Measurements from ENCODE around the gene RAP1GDS1.
A peak's percentile ranks its signal among the peaks of the same experiment; 100 is the strongest.
"Not testable (repeated sequence)": the region's sequence is repeated elsewhere in the genome, so short reads cannot be mapped to it uniquely, and the experiment has no call there.

The RAP1GDS1 gene

GRCh38 chr4:98399915-98400314, 138.7 kb downstream of the RAP1GDS1 start:
- no peaks in the 10 kb centered on the region for H3K9me3 ChIP-seq (replicated peaks; ENCODE audit: low read length)
- H3K4me2 ChIP-seq (ENCODE audit: low read length) = no peak overlapping the region
- H3K4me3 ChIP-seq (ENCODE audit: low read length) = no peak overlapping the region
- no peaks in the 10 kb centered on the region for H3K4me1 ChIP-seq (ENCODE audit: control insufficient read depth, insufficient read depth, low read length)
- H3K36me3 ChIP-seq (ENCODE audit: insufficient read depth, low read length) = peaks cover 6% of the 10 kb centered on the region
- H3K9ac ChIP-seq (ENCODE audit: low read depth, low read length) = no peak overlapping the region
- no peaks in the 10 kb centered on the region for H3K27me3 ChIP-seq (ENCODE audit: control insufficient read depth, insufficient read depth, low read length)

- no peaks in the 10 kb centered on the region for H3K9me3 ChIP-seq (replicated peaks; ENCODE audit: low read length)
- no peak overlapping the region for H3K4me3 ChIP-seq (ENCODE audit: low read length)
- peaks cover 10% of the 10 kb centered on the region for H3K36me3 ChIP-seq (ENCODE audit: insufficient read depth, low read length)
- H3K9ac ChIP-seq (ENCODE audit: low read depth, low read length) = no peak overlapping the region
- no peaks in the 10 kb centered on the region for H3K27me3 ChIP-seq (ENCODE audit: control insufficient read depth, insufficient read depth, low read length)
- H3K4me1 ChIP-seq (ENCODE audit: control insufficient read depth, insufficient read depth, low read length) = no peaks in the 10 kb centered on the region
- no peak overlapping the region for H3K4me2 ChIP-seq (ENCODE audit: low read length)
Observed at GRCh38 chr4:98406819-98407218, 145.6 kb downstream of the RAP1GDS1 start.

GRCh38 chr4:98411731-98412130, 150.5 kb downstream of the RAP1GDS1 start:
- H3K27me3 ChIP-seq (ENCODE audit: control insufficient read depth, insufficient read depth, low read length) = no peaks in the 10 kb centered on the region
- H3K4me3 ChIP-seq (ENCODE audit: low read length) = no peak overlapping the region
- no peak overlapping the region for H3K4me2 ChIP-seq (ENCODE audit: low read length)
- H3K9me3 ChIP-seq (replicated peaks; ENCODE audit: low read length) = no peaks in the 10 kb centered on the region
- H3K36me3 ChIP-seq (ENCODE audit: insufficient read depth, low read length) = peaks cover 13% of the 10 kb centered on the region
- no peaks in the 10 kb centered on the region for H3K4me1 ChIP-seq (ENCODE audit: control insufficient read depth, insufficient read depth, low read length)
- H3K9ac ChIP-seq (ENCODE audit: low read depth, low read length) = no peak overlapping the region

GRCh38 chr4:98416844-98417243, 155.7 kb downstream of the RAP1GDS1 start:
- no peak overlapping the region for H3K4me2 ChIP-seq (ENCODE audit: low read length)
- H3K4me3 ChIP-seq (ENCODE audit: low read length) = no peak overlapping the region
- H3K27me3 ChIP-seq (ENCODE audit: control insufficient read depth, insufficient read depth, low read length) = no peaks in the 10 kb centered on the region
- H3K9ac ChIP-seq (ENCODE audit: low read depth, low read length) = no peak overlapping the region
- H3K36me3 ChIP-seq (ENCODE audit: insufficient read depth, low read length) = peaks cover 41% of the 10 kb centered on the region
- no peaks in the 10 kb centered on the region for H3K4me1 ChIP-seq (ENCODE audit: control insufficient read depth, insufficient read depth, low read length)
- no peaks in the 10 kb centered on the region for H3K9me3 ChIP-seq (replicated peaks; ENCODE audit: low read length)

DNA sequence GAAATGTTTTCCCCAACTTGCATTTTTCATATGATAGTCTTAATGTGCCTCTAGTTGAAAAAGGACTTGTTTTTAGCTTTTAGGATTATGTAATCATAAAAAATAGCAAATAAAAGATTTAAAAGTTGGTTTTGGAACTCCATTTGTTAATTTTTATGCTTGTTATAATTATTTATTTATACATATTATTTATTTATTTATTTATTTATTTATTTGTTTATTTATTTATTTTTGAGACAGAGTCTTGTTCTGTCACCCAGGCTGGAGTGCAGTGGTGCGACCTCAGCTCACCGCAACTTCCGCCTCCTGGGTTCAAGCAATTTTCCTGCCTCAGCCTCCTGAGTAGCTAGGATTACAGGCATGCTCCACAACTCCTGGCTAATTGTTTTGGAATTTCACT, 159.0 kb downstream of the RAP1GDS1 start:
- H3K9me3 ChIP-seq (replicated peaks; ENCODE audit: low read length); H3K4me1 ChIP-seq (ENCODE audit: control insufficient read depth, insufficient read depth, low read length); H3K27me3 ChIP-seq (ENCODE audit: control insufficient read depth, insufficient read depth, low read length); H3K9ac ChIP-seq (ENCODE audit: low read depth, low read length); H3K4me3 ChIP-seq (ENCODE audit: low read length); H3K4me2 ChIP-seq (ENCODE audit: low read length): not testable (repeated sequence)
- peaks cover 55% of the 10 kb centered on the region for H3K36me3 ChIP-seq (ENCODE audit: insufficient read depth, low read length)

DNA sequence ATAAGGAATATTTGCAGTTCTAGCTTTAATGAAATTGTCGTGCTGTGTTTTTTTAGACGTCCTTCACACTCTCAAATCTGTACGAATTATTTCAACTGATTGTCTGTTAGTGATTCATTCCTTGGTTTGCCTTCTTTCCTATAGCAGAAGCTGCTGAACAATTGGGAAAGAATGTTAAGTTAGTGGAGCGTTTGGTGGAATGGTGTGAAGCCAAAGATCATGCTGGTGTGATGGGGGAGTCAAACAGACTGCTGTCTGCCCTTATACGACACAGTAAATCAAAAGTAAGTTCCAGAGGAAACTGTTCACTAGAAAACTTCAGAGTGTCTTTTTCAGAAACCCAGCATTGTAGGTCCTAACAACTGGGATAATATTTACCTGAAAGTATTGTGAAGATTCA, 159.9 kb downstream of the RAP1GDS1 start:
- Histone ChIP-seq H3K9ac (ENCODE audit: low read depth, low read length) (no peak overlapping the region), H3K27me3 (ENCODE audit: control insufficient read depth, insufficient read depth, low read length) (no peaks in the 10 kb centered on the region), H3K36me3 (ENCODE audit: insufficient read depth, low read length) (peaks cover 55% of the 10 kb centered on the region), H3K4me3 (ENCODE audit: low read length) (no peak overlapping the region), H3K4me2 (ENCODE audit: low read length) (no peak overlapping the region), H3K4me1 (ENCODE audit: control insufficient read depth, insufficient read depth, low read length) (no peaks in the 10 kb centered on the region), H3K9me3 (replicated peaks; ENCODE audit: low read length) (no peaks in the 10 kb centered on the region)

DNA sequence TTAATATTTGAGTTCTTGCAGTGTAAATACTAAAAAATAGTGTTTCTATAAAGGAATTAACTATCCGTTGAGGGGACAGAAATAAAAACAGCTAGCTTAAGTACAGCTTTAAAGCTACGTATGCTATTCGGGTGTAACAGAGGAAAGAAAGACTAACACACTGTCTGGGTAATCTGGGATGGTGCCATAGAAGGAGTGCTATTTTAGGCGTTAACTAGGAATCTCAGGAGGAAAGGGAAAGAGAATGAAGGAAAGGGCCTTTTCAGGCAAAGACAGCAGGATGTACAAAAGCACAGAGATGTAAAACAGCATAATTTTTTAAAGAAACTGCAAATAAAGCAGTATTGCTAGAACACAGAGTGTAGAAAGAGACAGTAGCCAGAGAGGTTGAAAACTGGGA, 161.8 kb downstream of the RAP1GDS1 start:
- Histone ChIP-seq H3K4me2 (ENCODE audit: low read length) (no peak overlapping the region), H3K4me1 (ENCODE audit: control insufficient read depth, insufficient read depth, low read length) (no peaks in the 10 kb centered on the region), H3K27me3 (ENCODE audit: control insufficient read depth, insufficient read depth, low read length) (no peaks in the 10 kb centered on the region), H3K36me3 (ENCODE audit: insufficient read depth, low read length) (peaks cover 42% of the 10 kb centered on the region), H3K9me3 (replicated peaks; ENCODE audit: low read length) (no peaks in the 10 kb centered on the region), H3K4me3 (ENCODE audit: low read length) (no peak overlapping the region), H3K9ac (ENCODE audit: low read depth, low read length) (no peak overlapping the region)

DNA sequence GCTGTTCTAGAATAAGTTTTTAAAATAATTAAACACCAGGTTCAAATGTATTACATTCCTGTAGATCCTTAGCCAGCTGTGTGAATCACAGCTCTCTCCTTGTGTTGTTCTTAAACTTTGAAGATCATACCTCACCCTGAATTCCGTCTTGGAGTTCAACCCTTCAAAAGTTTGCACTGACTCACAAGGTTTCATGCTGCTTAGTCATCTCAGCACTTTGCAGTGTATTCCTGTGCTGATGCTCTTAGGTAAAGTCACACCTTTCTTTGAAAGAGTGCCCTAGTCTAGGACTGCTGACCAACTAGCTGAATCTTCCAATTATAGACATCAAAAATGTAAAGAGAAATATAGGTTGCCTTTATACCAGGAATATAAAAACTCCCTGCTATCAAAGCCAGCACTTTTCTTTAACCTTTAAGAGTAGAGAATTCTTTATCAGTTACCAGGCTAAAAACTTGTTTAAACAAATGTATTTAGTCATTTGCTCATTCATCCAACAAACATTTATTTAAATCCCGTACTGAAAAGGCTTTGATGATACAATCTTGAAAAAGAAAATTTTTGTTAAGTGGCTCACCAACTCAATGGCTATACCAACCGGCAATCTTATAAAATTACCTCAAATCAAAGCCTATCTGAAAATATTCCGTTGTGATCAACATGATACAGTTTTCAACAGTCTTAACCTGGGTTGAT, 169.7 kb downstream of the RAP1GDS1 start:
- peaks cover 15% of the 10 kb centered on the region for H3K36me3 ChIP-seq (ENCODE audit: insufficient read depth, low read length)

DNA sequence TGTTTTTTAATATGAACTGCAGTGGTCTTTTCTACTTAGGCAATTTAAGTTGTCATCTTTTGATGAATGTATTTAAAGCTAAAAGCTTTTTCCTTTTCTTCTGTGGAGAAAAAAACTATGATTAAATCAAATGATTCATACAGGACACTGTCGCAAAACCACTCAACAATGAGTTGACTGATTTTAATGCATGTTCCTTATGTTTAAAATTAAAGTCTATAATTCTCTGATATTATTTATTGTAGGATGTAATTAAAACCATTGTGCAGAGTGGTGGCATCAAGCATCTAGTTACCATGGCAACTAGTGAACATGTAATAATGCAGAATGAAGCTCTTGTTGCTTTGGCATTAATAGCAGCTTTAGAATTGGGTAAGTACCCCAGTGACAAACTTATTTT, 172.5 kb downstream of the RAP1GDS1 start:
- peaks cover 27% of the 10 kb centered on the region for H3K36me3 ChIP-seq (ENCODE audit: insufficient read depth, low read length)
- no peak overlapping the region for H3K4me2 ChIP-seq (ENCODE audit: low read length)
- peaks cover 31% of the 10 kb centered on the region for H3K4me1 ChIP-seq (ENCODE audit: control insufficient read depth, insufficient read depth, low read length)
- no peaks in the 10 kb centered on the region for H3K27me3 ChIP-seq (ENCODE audit: control insufficient read depth, insufficient read depth, low read length)
- H3K9ac ChIP-seq (ENCODE audit: low read depth, low read length) = no peak overlapping the region
- no peak overlapping the region for H3K4me3 ChIP-seq (ENCODE audit: low read length)
- no peaks in the 10 kb centered on the region for H3K9me3 ChIP-seq (replicated peaks; ENCODE audit: low read length)

More for the DNA sequence above, 169.7 kb downstream of the RAP1GDS1 start:
- H3K4me1 ChIP-seq (ENCODE audit: control insufficient read depth, insufficient read depth, low read length) = peaks cover 31% of the 10 kb centered on the region
- H3K27me3 ChIP-seq (ENCODE audit: control insufficient read depth, insufficient read depth, low read length) = no peaks in the 10 kb centered on the region
- H3K4me2 ChIP-seq (ENCODE audit: low read length) = peak overlapping the region; percentile 50
- H3K4me3 ChIP-seq (ENCODE audit: low read length) = no peak overlapping the region
- no peaks in the 10 kb centered on the region for H3K9me3 ChIP-seq (replicated peaks; ENCODE audit: low read length)
- no peak overlapping the region for H3K9ac ChIP-seq (ENCODE audit: low read depth, low read length)

- peaks cover 24% of the 10 kb centered on the region for H3K4me1 ChIP-seq (ENCODE audit: control insufficient read depth, insufficient read depth, low read length)
- peaks cover 29% of the 10 kb centered on the region for H3K36me3 ChIP-seq (ENCODE audit: insufficient read depth, low read length)
- no peaks in the 10 kb centered on the region for H3K27me3 ChIP-seq (ENCODE audit: control insufficient read depth, insufficient read depth, low read length)
- H3K9ac ChIP-seq (ENCODE audit: low read depth, low read length) = no peak overlapping the region
- no peak overlapping the region for H3K4me3 ChIP-seq (ENCODE audit: low read length)
- H3K4me2 ChIP-seq (ENCODE audit: low read length) = no peak overlapping the region
- no peaks in the 10 kb centered on the region for H3K9me3 ChIP-seq (replicated peaks; ENCODE audit: low read length)
Observed at GRCh38 chr4:98434816-98435215, 173.6 kb downstream of the RAP1GDS1 start.

DNA sequence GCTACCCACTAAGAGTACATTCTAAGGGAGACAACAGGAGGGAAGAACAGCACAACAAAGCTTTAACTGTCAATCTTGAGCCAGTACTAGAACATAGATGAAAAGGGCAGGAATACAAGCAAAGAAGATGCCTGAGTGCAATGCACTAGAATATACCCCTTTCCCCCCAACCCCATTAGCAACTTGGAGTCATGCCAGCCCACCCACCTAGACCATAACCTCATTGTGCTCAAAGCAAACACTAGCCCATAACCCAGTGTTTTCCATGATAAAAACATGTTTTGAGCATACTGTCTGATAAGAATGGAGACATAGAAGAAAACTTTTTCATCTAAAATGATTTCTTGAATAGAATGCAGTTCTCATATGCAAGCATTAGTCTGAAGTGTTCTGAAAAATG, 183.2 kb downstream of the RAP1GDS1 start:
- no peak overlapping the region for H3K9ac ChIP-seq (ENCODE audit: low read depth, low read length)
- no peak overlapping the region for H3K4me3 ChIP-seq (ENCODE audit: low read length)
- no peaks in the 10 kb centered on the region for H3K27me3 ChIP-seq (ENCODE audit: control insufficient read depth, insufficient read depth, low read length)
- peaks cover 30% of the 10 kb centered on the region for H3K36me3 ChIP-seq (ENCODE audit: insufficient read depth, low read length)
- no peaks in the 10 kb centered on the region for H3K9me3 ChIP-seq (replicated peaks; ENCODE audit: low read length)
- peaks cover 32% of the 10 kb centered on the region for H3K4me1 ChIP-seq (ENCODE audit: control insufficient read depth, insufficient read depth, low read length)
- H3K4me2 ChIP-seq (ENCODE audit: low read length) = no peak overlapping the region

Data from skeletal muscle satellite cell (primary cell).